HCT116 (cell line): ENCODE data around the gene FBXO24. TPM values are rescaled to one million over a fixed set of nuclear protein-coding genes. Genes with fewer than 3 reads are reported as not detected.

ENCODE experiments used
- ATAC-seq: fragments of 200-7000 bp; cut with Tn5 transposase; 2 replicates; pipeline ENCODE4 v1.9.1; 2020; ENCODE audit warnings: mild to moderate bottlenecking, moderate library complexity
- BruUV-seq: library from RNA; stranded (reverse); fragments of 400-500 nt; replicated peaks from 2 replicates; lab custom pipeline; 2021; lab: Mats Ljungman, UMichigan
- CTCF ChIA-PET: fragments of 300-600 bp; sonication (Branson Sonifier 250); formaldehyde crosslinking; loops from one replicate; lab custom pipeline; 2021; ENCODE audit warnings: antibody characterized with exemption; lab: Charles Lee
- POLR2A ChIA-PET: fragments of 300-600, 350-600 bp; sonication (Branson Sonifier 250); formaldehyde crosslinking; loops from one replicate; lab custom pipeline; 2021; ENCODE audit warnings: antibody characterized with exemption; lab: Charles Lee
- RAD21 ChIA-PET, 2 experiments: fragments of 300-600 bp; sonication (Branson Sonifier 250); formaldehyde crosslinking; loops; one replicate each; lab custom pipeline; 2023; ENCODE audit warnings: low total read pairs in 2 of 2; ENCODE audit not compliant: uncharacterized antibody in 2 of 2, unreplicated experiment in 2 of 2, low non-redundant PET in 1 of 2; lab: Charles Lee
- DNase-seq: peaks from one replicate; pipeline ENCODE4 v3.0.0-alpha.2; 2010; ENCODE audit warnings: low read depth, low spot score
- H2AFZ ChIP-seq: fragments of 200-600 bp; shearing (Covaris generic), sonication (generic); 2 replicates; pipeline ENCODE4 v1.6.1; 2017; ENCODE audit warnings: low read depth, mixed run types, mixed read lengths, antibody characterized with exemption, low read length; ENCODE audit not compliant: poor library complexity, severe bottlenecking
- H3K27ac ChIP-seq: 2 replicates; pipeline ENCODE4 v1.5.1; 2012; ENCODE audit warnings: low read depth, low read length
- H3K27me3 ChIP-seq: fragments of 200-600 bp; sonication (generic); 2 replicates; pipeline ENCODE4 v1.6.1; 2016; ENCODE audit warnings: mixed run types, low read length, mixed read lengths; ENCODE audit not compliant: insufficient read depth
- H3K36me3 ChIP-seq, 2 experiments: fragments of 200-500 bp in 1 of 2; fragments of 200-600 bp in 1 of 2; sonication (Bioruptor generic) in 1 of 2; sonication (generic) in 1 of 2; 2 replicates each; pipeline versions ENCODE4 v1.5.1 to v1.6.1; 2014 to 2016; ENCODE audit warnings: low read length in 2 of 2, inconsistent platforms in 1 of 2, mixed read lengths in 1 of 2, mixed run types in 1 of 2; ENCODE audit not compliant: insufficient read depth in 2 of 2, control insufficient read depth in 1 of 2
- H3K4me1 ChIP-seq, 2 experiments: fragments of 200-600 bp in 1 of 2; sonication (generic) in 1 of 2; 2 replicates each; pipeline versions ENCODE4 v1.5.1 to v1.6.1; 2012 to 2017; ENCODE audit warnings: low read length in 2 of 2, inconsistent platforms in 1 of 2, mild to moderate bottlenecking in 1 of 2, mixed read lengths in 1 of 2, mixed run types in 1 of 2, moderate library complexity in 1 of 2; ENCODE audit not compliant: insufficient read depth in 2 of 2, control insufficient read depth in 1 of 2
- H3K4me2 ChIP-seq: fragments of 200-600 bp; sonication (generic); 2 replicates; pipeline ENCODE4 v1.6.1; 2017; ENCODE audit warnings: mixed run types, low read length, mixed read lengths
- H3K4me3 ChIP-seq, 2 experiments: fragments of 200-600 bp in 1 of 2; sonication (generic) in 1 of 2; replicated peaks in 1 of 2; 2 replicates each; pipeline ENCODE4 v1.5.1; 2011 to 2016; ENCODE audit warnings: low read length in 2 of 2, control low read depth in 1 of 2, low read depth in 1 of 2, mild to moderate bottlenecking in 1 of 2, mixed read lengths in 1 of 2, mixed run types in 1 of 2
- H3K79me2 ChIP-seq: fragments of 200-600 bp; sonication (generic); 2 replicates; pipeline ENCODE4 v1.6.1; 2017; ENCODE audit warnings: mild to moderate bottlenecking, mixed run types, low read length, moderate library complexity, mixed read lengths; ENCODE audit not compliant: insufficient read depth
- H3K9ac ChIP-seq: fragments of 200-600 bp; sonication (generic); 2 replicates; pipeline ENCODE4 v1.6.1; 2016; ENCODE audit warnings: low read length, mixed read lengths
- H3K9me2 ChIP-seq: fragments of 200-600 bp; sonication (generic), shearing (Covaris generic); 2 replicates; pipeline ENCODE4 v1.6.1; 2017; ENCODE audit warnings: mixed run types, mild to moderate bottlenecking, moderate library complexity; ENCODE audit not compliant: insufficient read depth
- H3K9me3 ChIP-seq, 2 experiments: fragments of 200-500 bp in 1 of 2; fragments of 200-600 bp in 1 of 2; sonication (Bioruptor generic) in 1 of 2; sonication (generic) in 1 of 2; 2 replicates each; pipeline ENCODE4 v1.6.1; 2014 to 2017; ENCODE audit warnings: low read length in 2 of 2, mixed read lengths in 2 of 2, inconsistent platforms in 1 of 2, low read depth in 1 of 2, mild to moderate bottlenecking in 1 of 2, mixed run types in 1 of 2, moderate library complexity in 1 of 2; ENCODE audit not compliant: control insufficient read depth in 1 of 2, insufficient read depth in 1 of 2
- H4K20me1 ChIP-seq: fragments of 200-600 bp; sonication (generic), shearing (Covaris generic); 2 replicates; pipeline ENCODE4 v1.6.1; 2017; ENCODE audit warnings: mixed run types, mild to moderate bottlenecking, moderate library complexity; ENCODE audit not compliant: insufficient read depth
- CBX3 ChIP-seq: IDR thresholded peaks from 2 replicates; pipeline ENCODE4 v1.6.1; 2012; ENCODE audit warnings: low read depth
- CEBPB ChIP-seq: IDR thresholded peaks from 2 replicates; pipeline ENCODE4 v1.6.1; 2012; ENCODE audit warnings: low read depth
- CTCF ChIP-seq, 3 experiments: fragments of 200-600 bp in 1 of 3; sonication (generic) in 1 of 3; IDR thresholded peaks in 2 of 3; conservative IDR thresholded peaks in 1 of 3; 2 replicates each; pipeline ENCODE4 v1.5.1; 2012 to 2017; ENCODE audit warnings: low read depth in 2 of 3, low read length in 2 of 3, antibody characterized with exemption in 1 of 3, borderline replicate concordance in 1 of 3, control low read depth in 1 of 3, mild to moderate bottlenecking in 1 of 3, mixed read lengths in 1 of 3, mixed run types in 1 of 3, moderate library complexity in 1 of 3; ENCODE audit not compliant: insufficient read depth in 1 of 3
- EZH2 ChIP-seq: fragments of 200-600 bp; sonication (generic); IDR thresholded peaks from 2 replicates; pipeline ENCODE4 v1.6.1; 2017; ENCODE audit warnings: antibody characterized with exemption, mixed run types
- SP1 ChIP-seq: IDR thresholded peaks from 2 replicates; pipeline ENCODE4 v1.6.1; 2012; ENCODE audit warnings: low read depth
- TCF7L2 ChIP-seq: IDR thresholded peaks from 2 replicates; pipeline ENCODE4 v1.7.0; 2011; ENCODE audit warnings: borderline replicate concordance, inconsistent platforms; ENCODE audit not compliant: insufficient read depth, insufficient read length; ENCODE audit errors: extremely low read depth
- ZBTB33 ChIP-seq: IDR thresholded peaks from 2 replicates; pipeline ENCODE4 v1.6.1; 2011; ENCODE audit warnings: mild to moderate bottlenecking, low read length, moderate library complexity; ENCODE audit not compliant: insufficient replicate concordance; ENCODE audit errors: extremely low read depth
- intact Hi-C: fragments of 100-400 bp; cut with micrococcal nuclease; formaldehyde crosslinking; loops from 2 replicates; pipeline ENCODE4 v1.10.0; 2022
- total RNA-seq: library from RNA; stranded (reverse); gene quantifications from one replicate; pipeline ENCODE4 v1.2.1, GENCODE V29; 2021; ENCODE audit not compliant: unreplicated experiment
- TF ChIP-seq, protein P1 (sequence below): IDR thresholded peaks from 2 replicates; pipeline ENCODE4 v1.6.1; 2012

Gene FBXO24
- total RNA-seq, 1 experiment from 2014 or later = 2.1 TPM

- DNase-seq (no peak), ATAC-seq (no peak)
- RAD21 ChIA-PET = no interaction called here
- TF ChIP-seq EZH2 (no peak), SP1 (no peak), ZBTB33 (no peak), CEBPB (no peak), CBX3 (no peak), CTCF (IDR thresholded peaks at IDR 0.05 in 2 of 3, conservative IDR thresholded peaks at IDR 0.05 in 1 of 3; ENCODE audit: borderline replicate concordance in 1 of 3, insufficient read depth in 1 of 3, low read depth in 2 of 3, low read length in 2 of 3) (no peak), TCF7L2 (no peak)
- TF ChIP-seq, protein P1, sequence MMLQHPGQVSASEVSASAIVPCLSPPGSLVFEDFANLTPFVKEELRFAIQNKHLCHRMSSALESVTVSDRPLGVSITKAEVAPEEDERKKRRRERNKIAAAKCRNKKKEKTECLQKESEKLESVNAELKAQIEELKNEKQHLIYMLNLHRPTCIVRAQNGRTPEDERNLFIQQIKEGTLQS = no peak
- Histone ChIP-seq H3K9me3 (no peaks in the 10 kb centered on the region), H2AFZ (no peak overlapping the region), H3K9me2 (no peaks in the 10 kb centered on the region), H4K20me1 (no peaks in the 10 kb centered on the region), H3K79me2 (no peaks in the 10 kb centered on the region), H3K27me3 (no peaks in the 10 kb centered on the region), H3K4me2 (no peak overlapping the region), H3K4me3 (no peak overlapping the region), H3K27ac (no peak overlapping the region), H3K9ac (no peak overlapping the region), H3K4me1 (peaks cover 17 to 41% of the 10 kb centered on the region in 2 experiments), H3K36me3 (peaks cover 0 to 2% of the 10 kb centered on the region in 2 experiments; a peak in 1 of 4 replicates)
- intact Hi-C loops = no loop called here
- POLR2A ChIA-PET = no interaction called here
- no TSS peak for BruUV-seq
- CTCF ChIA-PET = interaction anchor here (1.0 kb wide), 1 partner anchor 13 kb away, joined by 5 read pairs; no protein-coding TSS in a partner anchor
Measured at GRCh38 chr7:100572949-100573675, 13.0 kb upstream of the FBXO24 start.
